ENCODE results near the gene PTGES2. TPM values are rescaled to one million over a fixed set of nuclear protein-coding genes. Genes with fewer than 3 reads are reported as not detected.

Gene PTGES2
- total and polyA plus RNA-seq, 4 donors = 22.8 to 41.1 (median 31.5) TPM

DNA sequence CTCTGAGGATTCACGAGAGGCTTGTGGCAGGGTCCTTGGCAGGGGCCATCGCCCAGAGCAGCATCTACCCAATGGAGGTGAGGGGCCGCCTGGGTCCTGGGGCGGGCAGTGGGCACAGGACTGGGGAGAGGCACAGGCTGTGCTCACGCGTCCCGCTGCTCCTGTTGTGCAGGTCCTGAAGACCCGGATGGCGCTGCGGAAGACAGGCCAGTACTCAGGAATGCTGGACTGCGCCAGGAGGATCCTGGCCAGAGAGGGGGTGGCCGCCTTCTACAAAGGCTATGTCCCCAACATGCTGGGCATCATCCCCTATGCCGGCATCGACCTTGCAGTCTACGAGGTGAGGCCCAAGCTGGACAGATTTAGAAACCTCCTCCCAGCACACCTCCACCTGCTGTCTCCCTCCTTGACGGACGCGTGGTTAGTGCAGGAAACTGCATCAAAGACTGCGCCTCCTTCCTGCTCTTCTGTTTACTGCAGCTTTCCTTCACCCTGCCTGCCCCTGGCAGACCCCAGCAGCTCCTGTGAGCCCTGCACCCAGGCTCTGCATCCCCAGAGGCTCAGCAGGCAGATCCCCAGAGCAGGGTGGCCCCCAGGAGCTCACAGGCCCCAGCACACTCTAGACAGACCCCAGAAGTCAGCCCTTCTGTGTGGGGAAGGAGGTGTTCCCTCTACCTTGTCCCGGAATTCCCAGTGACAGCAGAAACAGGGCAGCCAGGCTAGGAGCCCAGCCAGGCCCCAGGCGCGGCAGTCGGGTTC lies 21.2 kb downstream of the PTGES2 start:
- no peak for TF ChIP-seq NR2F2 (IDR thresholded peaks at IDR 0.05)
- TF ChIP-seq, protein P1, sequence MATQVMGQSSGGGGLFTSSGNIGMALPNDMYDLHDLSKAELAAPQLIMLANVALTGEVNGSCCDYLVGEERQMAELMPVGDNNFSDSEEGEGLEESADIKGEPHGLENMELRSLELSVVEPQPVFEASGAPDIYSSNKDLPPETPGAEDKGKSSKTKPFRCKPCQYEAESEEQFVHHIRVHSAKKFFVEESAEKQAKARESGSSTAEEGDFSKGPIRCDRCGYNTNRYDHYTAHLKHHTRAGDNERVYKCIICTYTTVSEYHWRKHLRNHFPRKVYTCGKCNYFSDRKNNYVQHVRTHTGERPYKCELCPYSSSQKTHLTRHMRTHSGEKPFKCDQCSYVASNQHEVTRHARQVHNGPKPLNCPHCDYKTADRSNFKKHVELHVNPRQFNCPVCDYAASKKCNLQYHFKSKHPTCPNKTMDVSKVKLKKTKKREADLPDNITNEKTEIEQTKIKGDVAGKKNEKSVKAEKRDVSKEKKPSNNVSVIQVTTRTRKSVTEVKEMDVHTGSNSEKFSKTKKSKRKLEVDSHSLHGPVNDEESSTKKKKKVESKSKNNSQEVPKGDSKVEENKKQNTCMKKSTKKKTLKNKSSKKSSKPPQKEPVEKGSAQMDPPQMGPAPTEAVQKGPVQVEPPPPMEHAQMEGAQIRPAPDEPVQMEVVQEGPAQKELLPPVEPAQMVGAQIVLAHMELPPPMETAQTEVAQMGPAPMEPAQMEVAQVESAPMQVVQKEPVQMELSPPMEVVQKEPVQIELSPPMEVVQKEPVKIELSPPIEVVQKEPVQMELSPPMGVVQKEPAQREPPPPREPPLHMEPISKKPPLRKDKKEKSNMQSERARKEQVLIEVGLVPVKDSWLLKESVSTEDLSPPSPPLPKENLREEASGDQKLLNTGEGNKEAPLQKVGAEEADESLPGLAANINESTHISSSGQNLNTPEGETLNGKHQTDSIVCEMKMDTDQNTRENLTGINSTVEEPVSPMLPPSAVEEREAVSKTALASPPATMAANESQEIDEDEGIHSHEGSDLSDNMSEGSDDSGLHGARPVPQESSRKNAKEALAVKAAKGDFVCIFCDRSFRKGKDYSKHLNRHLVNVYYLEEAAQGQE (IDR thresholded peaks at IDR 0.05) = peak; percentile 38
- TF ChIP-seq TAF1 (conservative IDR thresholded peaks at IDR 0.05) = no peak
- no peak overlapping the region for H3K9ac ChIP-seq (ENCODE audit: low read depth in 1 of 2, low read length in 2 of 2)
- DNase-seq (ENCODE audit: low spot score) = no peak
- H3K4me1 ChIP-seq (ENCODE audit: control insufficient read depth in 4 of 4, insufficient read depth in 4 of 4, low read length in 3 of 4) = peaks cover 13 to 65% (median 39%) of the 10 kb centered on the region in 4 donors
- H3K36me3 ChIP-seq (ENCODE audit: control insufficient read depth in 4 of 4, insufficient read depth in 3 of 4, low read depth in 1 of 4, low read length in 3 of 4) = peaks cover 17 to 33% (median 30%) of the 10 kb centered on the region in 4 donors
- WGBS = 88% methylated on average over 23 of the region's 23 CpGs
- no peaks in the 10 kb centered on the region for H3K27me3 ChIP-seq (ENCODE audit: control insufficient read depth in 4 of 4, insufficient read depth in 4 of 4, low read length in 3 of 4)
- no peaks in the 10 kb centered on the region for H3K9me3 ChIP-seq (ENCODE audit: control insufficient read depth in 4 of 4, low read length in 3 of 4)
- peak overlapping the region in 1 of 2 donors; percentile 51 for H3K27ac ChIP-seq (ENCODE audit: low read depth in 1 of 2, low read length in 2 of 2)
- no peak overlapping the region for H3K4me3 ChIP-seq (ENCODE audit: low read depth in 1 of 3, low read length in 3 of 3)

GRCh38 chr9:128105538-128106175 lies 21.9 kb downstream of the PTGES2 start:
- no peak overlapping the region for H3K4me3 ChIP-seq (ENCODE audit: low read depth in 1 of 3, low read length in 3 of 3)
- H3K4me1 ChIP-seq (ENCODE audit: control insufficient read depth in 4 of 4, insufficient read depth in 4 of 4, low read length in 3 of 4) = peaks cover 13 to 72% (median 46%) of the 10 kb centered on the region in 4 donors
- H3K36me3 ChIP-seq (ENCODE audit: control insufficient read depth in 4 of 4, insufficient read depth in 3 of 4, low read depth in 1 of 4, low read length in 3 of 4) = peaks cover 17 to 38% (median 30%) of the 10 kb centered on the region in 4 donors
- H3K27ac ChIP-seq (ENCODE audit: low read depth in 1 of 2, low read length in 2 of 2) = peak overlapping the region; percentile 20 to 51
- no peak overlapping the region for H3K9ac ChIP-seq (ENCODE audit: low read depth in 1 of 2, low read length in 2 of 2)
- H3K9me3 ChIP-seq (ENCODE audit: control insufficient read depth in 4 of 4, low read length in 3 of 4) = no peaks in the 10 kb centered on the region
- DNase-seq (ENCODE audit: low spot score) = no peak
- no peaks in the 10 kb centered on the region for H3K27me3 ChIP-seq (ENCODE audit: control insufficient read depth in 4 of 4, insufficient read depth in 4 of 4, low read length in 3 of 4)
- TF ChIP-seq HNF4A (conservative IDR thresholded peaks at IDR 0.05) (no peak), FOXA1 (IDR thresholded peaks at IDR 0.05) (no peak)
- 87% methylated on average over 21 of the region's 21 CpGs for WGBS

DNA sequence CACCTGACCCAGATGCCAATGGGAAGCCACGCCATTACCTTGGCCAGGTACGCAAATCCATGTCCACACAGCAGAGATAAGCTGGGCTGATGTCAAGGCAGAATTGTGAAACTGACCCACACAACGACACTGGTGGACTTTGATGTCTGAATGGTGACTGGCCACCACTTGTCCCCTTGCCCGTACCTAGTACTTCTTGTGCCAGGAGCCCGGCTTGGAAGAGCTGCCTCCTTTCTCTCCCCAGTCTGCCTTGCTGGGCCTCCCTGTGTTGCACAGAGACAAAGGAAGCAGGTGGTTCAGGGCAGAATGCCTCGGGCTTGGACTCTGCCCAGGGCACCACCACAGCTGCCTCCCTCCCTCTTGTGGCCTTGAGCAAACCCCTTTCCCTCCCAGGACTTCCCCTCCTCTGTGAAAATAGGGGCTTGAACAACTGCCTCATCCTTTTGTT lies 23.3 kb downstream of the PTGES2 start:
- Histone ChIP-seq H3K27me3 (ENCODE audit: control insufficient read depth in 4 of 4, insufficient read depth in 4 of 4, low read length in 3 of 4) (no peaks in the 10 kb centered on the region), H3K4me1 (ENCODE audit: control insufficient read depth in 4 of 4, insufficient read depth in 4 of 4, low read length in 3 of 4) (peaks cover 13 to 75% (median 52%) of the 10 kb centered on the region in 4 donors), H3K9ac (ENCODE audit: low read depth in 1 of 2, low read length in 2 of 2) (peak overlapping the region; percentile 23 to 66), H3K27ac (ENCODE audit: low read depth in 1 of 2, low read length in 2 of 2) (peak overlapping the region; percentile 91 to 94), H3K9me3 (ENCODE audit: control insufficient read depth in 4 of 4, low read length in 3 of 4) (no peaks in the 10 kb centered on the region), H3K36me3 (ENCODE audit: control insufficient read depth in 4 of 4, insufficient read depth in 3 of 4, low read depth in 1 of 4, low read length in 3 of 4) (peaks cover 17 to 40% (median 30%) of the 10 kb centered on the region in 4 donors), H3K4me3 (ENCODE audit: low read depth in 1 of 3, low read length in 3 of 3) (no peak overlapping the region)
- 21% methylated on average over 6 of the region's 6 CpGs for WGBS
- DNase-seq (ENCODE audit: low spot score) = no peak
- TF ChIP-seq, protein P1 (IDR thresholded peaks at IDR 0.05) = no peak
- TF ChIP-seq MAX (IDR thresholded peaks at IDR 0.05) (peak; percentile 64), HNF4A (conservative IDR thresholded peaks at IDR 0.05) (peak; percentile 98 to 99), ATF3 (IDR thresholded peaks at IDR 0.05) (peak; percentile 79), NR2F2 (IDR thresholded peaks at IDR 0.05) (peak; percentile 64), SP1 (IDR thresholded peaks at IDR 0.05) (peak; percentile 100), ZBTB33 (IDR thresholded peaks at IDR 0.05) (peak; percentile 87), RAD21 (IDR thresholded peaks at IDR 0.05) (peak in 1 of 2 donors; percentile 51), FOXA2 (IDR thresholded peaks at IDR 0.05) (peak; percentile 79), EGR1 (IDR thresholded peaks at IDR 0.05; ENCODE audit: low read depth in 2 of 2) (peak; percentile 41 to 42), JUND (IDR thresholded peaks at IDR 0.05) (peak; percentile 56 to 87), GABPA (IDR thresholded peaks at IDR 0.05 in 1 of 2, conservative IDR thresholded peaks at IDR 0.05 in 1 of 2) (no peak), FOXA1 (IDR thresholded peaks at IDR 0.05) (peak; percentile 90), YY1 (IDR thresholded peaks at IDR 0.05) (peak; percentile 76), TAF1 (conservative IDR thresholded peaks at IDR 0.05) (peak; percentile 79), HNF4G (IDR thresholded peaks at IDR 0.05) (peak; percentile 97)
